Measurements from ENCODE around the gene TOM1. TPM values are rescaled to one million over a fixed set of nuclear protein-coding genes. Genes with fewer than 3 reads are reported as not detected.

Gene TOM1
- polyA plus RNA-seq, 2 of the 4 experiments (the other 2 are of a cell fraction) = 14.5 to 16.6 TPM

DNA sequence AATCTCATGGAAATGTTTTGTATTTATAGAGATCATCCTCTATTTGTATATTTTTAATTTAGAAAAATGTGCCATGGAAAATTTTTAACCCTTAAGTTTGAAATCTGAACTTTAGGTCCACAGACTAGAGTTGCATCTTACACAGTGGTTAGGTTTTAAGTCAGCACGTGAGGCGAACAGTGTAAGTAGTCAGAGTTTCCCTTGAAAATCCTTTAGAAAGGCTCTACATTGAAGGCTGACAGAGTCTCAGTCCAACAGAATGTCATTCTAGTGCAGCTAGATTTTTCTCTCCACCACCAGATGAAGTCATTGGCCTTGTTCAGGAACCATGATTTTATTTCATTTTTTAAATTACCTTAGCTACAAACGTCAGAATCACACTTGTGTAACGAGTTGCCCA is 23.7 kb upstream of the TOM1 start:
- no peak for FAIRE-seq
- DNase-seq (ENCODE audit: low read depth in 1 of 2, low spot score in 1 of 2) = no peak
- H3K9me3 ChIP-seq = no peaks in the 10 kb centered on the region
- WGBS (ENCODE audit: missing lambda C conversion rate) = 87% methylated on average over 4 of the region's 4 CpGs
- TF ChIP-seq POLR2AphosphoS2 (conservative IDR thresholded peaks at IDR 0.05; ENCODE audit: low read length) = no peak
- TF ChIP-seq, protein P1, sequence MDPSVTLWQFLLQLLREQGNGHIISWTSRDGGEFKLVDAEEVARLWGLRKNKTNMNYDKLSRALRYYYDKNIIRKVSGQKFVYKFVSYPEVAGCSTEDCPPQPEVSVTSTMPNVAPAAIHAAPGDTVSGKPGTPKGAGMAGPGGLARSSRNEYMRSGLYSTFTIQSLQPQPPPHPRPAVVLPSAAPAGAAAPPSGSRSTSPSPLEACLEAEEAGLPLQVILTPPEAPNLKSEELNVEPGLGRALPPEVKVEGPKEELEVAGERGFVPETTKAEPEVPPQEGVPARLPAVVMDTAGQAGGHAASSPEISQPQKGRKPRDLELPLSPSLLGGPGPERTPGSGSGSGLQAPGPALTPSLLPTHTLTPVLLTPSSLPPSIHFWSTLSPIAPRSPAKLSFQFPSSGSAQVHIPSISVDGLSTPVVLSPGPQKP (IDR thresholded peaks at IDR 0.05; ENCODE audit: low read depth, low read length) = no peak
- TF ChIP-seq, protein P2, sequence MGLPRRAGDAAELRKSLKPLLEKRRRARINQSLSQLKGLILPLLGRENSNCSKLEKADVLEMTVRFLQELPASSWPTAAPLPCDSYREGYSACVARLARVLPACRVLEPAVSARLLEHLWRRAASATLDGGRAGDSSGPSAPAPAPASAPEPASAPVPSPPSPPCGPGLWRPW (IDR thresholded peaks at IDR 0.05) = no peak
- no peak for TF ChIP-seq POLR2A (IDR thresholded peaks at IDR 0.05; ENCODE audit: low read length)
- no peak for TF ChIP-seq EHMT2 (IDR thresholded peaks at IDR 0.05; ENCODE audit: low read depth)
- TF ChIP-seq MYC (IDR thresholded peaks at IDR 0.05; ENCODE audit: borderline replicate concordance, low read length) = no peak
- TF ChIP-seq CBX2 (IDR thresholded peaks at IDR 0.05; ENCODE audit: borderline replicate concordance, low read depth) = no peak
- no peak for TF ChIP-seq MAZ (IDR thresholded peaks at IDR 0.05; ENCODE audit: borderline replicate concordance, low read depth, low read length)
- TF ChIP-seq NR3C1 (IDR thresholded peaks at IDR 0.05) = no peak
- no peak for TF ChIP-seq JUNB (IDR thresholded peaks at IDR 0.05)
- TF ChIP-seq HOXA7 (CRISPR knock-in tag; IDR thresholded peaks at IDR 0.05) = no peak
- TF ChIP-seq FOSL2 (IDR thresholded peaks at IDR 0.05) = no peak
- TF ChIP-seq FOSL2 (CRISPR knock-in tag; IDR thresholded peaks at IDR 0.05) = no peak
- TF ChIP-seq, protein P3, sequence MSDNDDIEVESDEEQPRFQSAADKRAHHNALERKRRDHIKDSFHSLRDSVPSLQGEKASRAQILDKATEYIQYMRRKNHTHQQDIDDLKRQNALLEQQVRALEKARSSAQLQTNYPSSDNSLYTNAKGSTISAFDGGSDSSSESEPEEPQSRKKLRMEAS (IDR thresholded peaks at IDR 0.05) = no peak
- TF ChIP-seq ZNF302 (CRISPR knock-in tag; IDR thresholded peaks at IDR 0.05) = no peak
- TF ChIP-seq, protein P4, sequence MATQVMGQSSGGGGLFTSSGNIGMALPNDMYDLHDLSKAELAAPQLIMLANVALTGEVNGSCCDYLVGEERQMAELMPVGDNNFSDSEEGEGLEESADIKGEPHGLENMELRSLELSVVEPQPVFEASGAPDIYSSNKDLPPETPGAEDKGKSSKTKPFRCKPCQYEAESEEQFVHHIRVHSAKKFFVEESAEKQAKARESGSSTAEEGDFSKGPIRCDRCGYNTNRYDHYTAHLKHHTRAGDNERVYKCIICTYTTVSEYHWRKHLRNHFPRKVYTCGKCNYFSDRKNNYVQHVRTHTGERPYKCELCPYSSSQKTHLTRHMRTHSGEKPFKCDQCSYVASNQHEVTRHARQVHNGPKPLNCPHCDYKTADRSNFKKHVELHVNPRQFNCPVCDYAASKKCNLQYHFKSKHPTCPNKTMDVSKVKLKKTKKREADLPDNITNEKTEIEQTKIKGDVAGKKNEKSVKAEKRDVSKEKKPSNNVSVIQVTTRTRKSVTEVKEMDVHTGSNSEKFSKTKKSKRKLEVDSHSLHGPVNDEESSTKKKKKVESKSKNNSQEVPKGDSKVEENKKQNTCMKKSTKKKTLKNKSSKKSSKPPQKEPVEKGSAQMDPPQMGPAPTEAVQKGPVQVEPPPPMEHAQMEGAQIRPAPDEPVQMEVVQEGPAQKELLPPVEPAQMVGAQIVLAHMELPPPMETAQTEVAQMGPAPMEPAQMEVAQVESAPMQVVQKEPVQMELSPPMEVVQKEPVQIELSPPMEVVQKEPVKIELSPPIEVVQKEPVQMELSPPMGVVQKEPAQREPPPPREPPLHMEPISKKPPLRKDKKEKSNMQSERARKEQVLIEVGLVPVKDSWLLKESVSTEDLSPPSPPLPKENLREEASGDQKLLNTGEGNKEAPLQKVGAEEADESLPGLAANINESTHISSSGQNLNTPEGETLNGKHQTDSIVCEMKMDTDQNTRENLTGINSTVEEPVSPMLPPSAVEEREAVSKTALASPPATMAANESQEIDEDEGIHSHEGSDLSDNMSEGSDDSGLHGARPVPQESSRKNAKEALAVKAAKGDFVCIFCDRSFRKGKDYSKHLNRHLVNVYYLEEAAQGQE (IDR thresholded peaks at IDR 0.05) = no peak
- TF ChIP-seq NPAS2 (CRISPR knock-in tag; IDR thresholded peaks at IDR 0.05; ENCODE audit: borderline replicate concordance) = no peak
- no peak for TF ChIP-seq KDM1A (IDR thresholded peaks at IDR 0.05; ENCODE audit: low read depth)
- H3K4me3 ChIP-seq = no peak overlapping the region
- ChIA-PET POLR2A (no interaction called here), CTCF (no interaction called here)
- H3K27ac ChIP-seq = no peak overlapping the region
- no peak for ATAC-seq
- H3K4me1 ChIP-seq = no peaks in the 10 kb centered on the region
- no peak overlapping the region for H3K4me2 ChIP-seq

DNA sequence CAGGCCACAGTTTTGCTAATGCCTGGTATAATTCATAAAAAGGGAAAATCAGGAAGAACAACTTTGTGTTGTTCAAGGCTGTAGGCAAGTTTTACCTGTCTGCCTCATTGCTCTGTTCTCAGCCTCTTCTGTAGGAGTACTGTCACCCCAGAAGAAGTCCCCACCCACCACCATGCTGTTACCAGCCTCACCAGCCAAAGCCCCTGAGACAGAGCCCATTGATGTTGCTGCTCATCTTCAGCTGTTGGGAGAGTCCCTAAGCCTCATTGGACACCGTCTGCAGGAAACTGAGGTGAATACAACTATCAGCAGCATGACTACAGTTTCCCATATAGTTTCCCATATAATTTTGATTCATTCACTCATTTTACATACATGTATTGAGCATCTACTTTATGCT is 11.6 kb upstream of the TOM1 start:
- Histone ChIP-seq H3K4me2 (no peak overlapping the region), H3K4me3 (no peak overlapping the region), H3K4me1 (no peaks in the 10 kb centered on the region), H3K9me3 (no peaks in the 10 kb centered on the region), H3K27ac (no peak overlapping the region)
- ChIA-PET POLR2A (no interaction called here), CTCF (no interaction called here)
- 90% methylated on average over 1 of the region's 1 CpG for WGBS (ENCODE audit: missing lambda C conversion rate)
- DNase-seq (ENCODE audit: low read depth in 1 of 2, low spot score in 1 of 2) (no peak), ATAC-seq (no peak), FAIRE-seq (no peak)
- TF ChIP-seq TFCP2L1 (CRISPR knock-in tag; IDR thresholded peaks at IDR 0.05) = no peak
- TF ChIP-seq JUNB (IDR thresholded peaks at IDR 0.05) = no peak
- no peak for TF ChIP-seq KDM1A (IDR thresholded peaks at IDR 0.05; ENCODE audit: low read depth)
- TF ChIP-seq, protein P5, sequence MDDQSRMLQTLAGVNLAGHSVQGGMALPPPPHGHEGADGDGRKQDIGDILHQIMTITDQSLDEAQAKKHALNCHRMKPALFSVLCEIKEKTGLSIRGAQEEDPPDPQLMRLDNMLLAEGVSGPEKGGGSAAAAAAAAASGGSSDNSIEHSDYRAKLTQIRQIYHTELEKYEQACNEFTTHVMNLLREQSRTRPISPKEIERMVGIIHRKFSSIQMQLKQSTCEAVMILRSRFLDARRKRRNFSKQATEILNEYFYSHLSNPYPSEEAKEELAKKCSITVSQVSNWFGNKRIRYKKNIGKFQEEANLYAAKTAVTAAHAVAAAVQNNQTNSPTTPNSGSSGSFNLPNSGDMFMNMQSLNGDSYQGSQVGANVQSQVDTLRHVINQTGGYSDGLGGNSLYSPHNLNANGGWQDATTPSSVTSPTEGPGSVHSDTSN (IDR thresholded peaks at IDR 0.05) = no peak
- TF ChIP-seq NFE2L2 (conservative IDR thresholded peaks at IDR 0.05; ENCODE audit: low read length) = no peak
- no peak for TF ChIP-seq RFX5 (IDR thresholded peaks at IDR 0.05)
- TF ChIP-seq SREBF2 (IDR thresholded peaks at IDR 0.05) = no peak
- TF ChIP-seq, protein P6, sequence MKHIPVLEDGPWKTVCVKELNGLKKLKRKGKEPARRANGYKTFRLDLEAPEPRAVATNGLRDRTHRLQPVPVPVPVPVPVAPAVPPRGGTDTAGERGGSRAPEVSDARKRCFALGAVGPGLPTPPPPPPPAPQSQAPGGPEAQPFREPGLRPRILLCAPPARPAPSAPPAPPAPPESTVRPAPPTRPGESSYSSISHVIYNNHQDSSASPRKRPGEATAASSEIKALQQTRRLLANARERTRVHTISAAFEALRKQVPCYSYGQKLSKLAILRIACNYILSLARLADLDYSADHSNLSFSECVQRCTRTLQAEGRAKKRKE (CRISPR knock-in tag; IDR thresholded peaks at IDR 0.05; ENCODE audit: low read depth) = no peak
- no peak for TF ChIP-seq HEYL (CRISPR knock-in tag; IDR thresholded peaks at IDR 0.05)
- no peak for TF ChIP-seq RARB (CRISPR knock-in tag; IDR thresholded peaks at IDR 0.05)
- no peak for TF ChIP-seq ESRRA (IDR thresholded peaks at IDR 0.05; ENCODE audit: borderline replicate concordance, low read length)
- TF ChIP-seq RAD21 (conservative IDR thresholded peaks at IDR 0.05 in 1 of 2, IDR thresholded peaks at IDR 0.05 in 1 of 2) = no peak
- no peak for TF ChIP-seq RNF2 (IDR thresholded peaks at IDR 0.05; ENCODE audit: borderline replicate concordance, low read depth)
- no peak for TF ChIP-seq EHMT2 (IDR thresholded peaks at IDR 0.05; ENCODE audit: low read depth)
- TF ChIP-seq, protein P2 (IDR thresholded peaks at IDR 0.05) = no peak
- no peak for TF ChIP-seq HOXB13 (CRISPR knock-in tag; IDR thresholded peaks at IDR 0.05; ENCODE audit: low read depth)
